Medulla oblongata (tissue), 1 donor: ENCODE results near the gene TMEM80.
A peak's percentile ranks its signal among the peaks of the same experiment; 100 is the strongest.

Source experiments
- DNase-seq: peaks from one replicate; pipeline ENCODE4 v3.0.0-alpha.2; 2015; ENCODE audit errors: extremely low spot score

The TMEM80 gene

DNA sequence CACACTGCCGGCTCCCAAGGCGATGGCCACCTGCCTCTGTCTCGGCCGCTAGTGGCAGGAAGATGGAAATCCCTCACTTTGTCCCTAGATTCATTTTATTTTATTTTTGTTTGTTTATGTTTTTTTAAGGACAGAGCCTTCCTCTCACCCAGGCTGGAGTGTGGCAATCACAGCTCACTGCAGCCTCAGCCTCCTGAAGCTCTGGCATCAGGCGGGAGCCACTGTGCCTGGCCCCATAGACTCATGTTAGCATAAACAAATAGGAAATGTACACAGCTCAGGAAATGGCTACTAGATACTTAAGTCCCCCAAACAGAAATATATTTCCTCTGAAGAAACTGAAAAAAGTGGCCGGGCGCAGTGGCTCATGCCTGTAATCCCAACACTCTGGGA lies 3.5 kb downstream of the TMEM80 start:
- no peak for DNase-seq

DNA sequence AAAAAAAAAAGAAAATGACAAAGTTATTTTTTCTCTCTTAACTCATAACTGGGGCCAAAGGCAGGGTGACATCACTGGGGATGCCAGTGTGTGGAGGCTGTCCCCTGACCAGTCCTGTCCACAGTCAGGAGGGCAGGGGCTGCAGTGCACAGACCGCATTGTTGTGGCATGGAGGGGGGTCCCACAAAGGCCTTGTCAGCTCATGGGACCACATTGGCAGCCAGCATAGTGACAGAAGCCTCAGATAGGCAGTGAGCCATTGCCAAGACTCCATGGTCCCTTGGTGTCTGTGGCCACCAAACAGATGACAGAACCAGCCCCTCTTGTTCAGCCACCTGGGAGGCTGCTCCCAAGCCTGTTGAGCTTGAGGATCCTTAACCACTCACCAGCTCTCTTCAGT lies 4.1 kb downstream of the TMEM80 start:
- DNase-seq = no peak

DNA sequence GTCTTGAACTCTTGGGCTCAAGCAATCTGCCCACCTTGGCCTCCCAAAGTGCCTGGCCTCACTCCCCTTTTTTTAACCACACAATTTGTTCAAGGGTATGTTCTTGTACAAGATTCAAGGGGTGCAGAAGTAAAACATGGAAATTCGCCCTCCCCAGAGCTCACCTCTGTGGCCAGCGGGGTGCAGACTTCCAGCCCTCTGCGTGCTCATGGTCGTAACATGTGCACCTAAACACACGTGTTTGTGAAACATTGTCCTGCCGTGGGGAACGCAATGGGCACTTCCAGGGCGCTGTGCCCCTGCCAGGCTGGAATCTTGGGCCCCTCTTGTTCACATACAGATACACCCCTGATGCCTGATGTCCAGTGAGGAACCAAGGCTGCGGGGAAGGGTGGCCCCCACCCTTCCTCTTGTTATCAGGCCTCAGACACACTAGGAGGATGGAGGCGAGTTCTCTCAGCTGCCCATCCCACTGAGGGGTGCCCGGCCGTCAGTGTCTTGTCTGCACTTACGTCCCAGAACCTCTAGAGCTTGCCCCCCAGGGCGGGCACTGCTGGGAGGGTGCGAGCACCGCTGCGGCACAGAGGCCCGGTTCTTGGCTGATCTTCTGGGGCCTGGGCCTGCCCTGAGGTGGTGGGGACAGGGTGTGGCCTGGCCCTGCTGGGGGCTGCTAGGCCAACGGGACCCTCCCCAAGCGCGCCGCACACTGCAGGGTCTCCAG lies 6.3 kb downstream of the TMEM80 start:
- DNase-seq = no peak

GRCh38 chr11:702462-703461 lies 7.1 kb downstream of the TMEM80 start:
- peak; percentile 61 for DNase-seq

- no peak for DNase-seq
Observed at GRCh38 chr11:703506-703905, 7.9 kb downstream of the TMEM80 start.

- DNase-seq = no peak
Observed at GRCh38 chr11:704228-704674, 8.6 kb downstream of the TMEM80 start.

DNA sequence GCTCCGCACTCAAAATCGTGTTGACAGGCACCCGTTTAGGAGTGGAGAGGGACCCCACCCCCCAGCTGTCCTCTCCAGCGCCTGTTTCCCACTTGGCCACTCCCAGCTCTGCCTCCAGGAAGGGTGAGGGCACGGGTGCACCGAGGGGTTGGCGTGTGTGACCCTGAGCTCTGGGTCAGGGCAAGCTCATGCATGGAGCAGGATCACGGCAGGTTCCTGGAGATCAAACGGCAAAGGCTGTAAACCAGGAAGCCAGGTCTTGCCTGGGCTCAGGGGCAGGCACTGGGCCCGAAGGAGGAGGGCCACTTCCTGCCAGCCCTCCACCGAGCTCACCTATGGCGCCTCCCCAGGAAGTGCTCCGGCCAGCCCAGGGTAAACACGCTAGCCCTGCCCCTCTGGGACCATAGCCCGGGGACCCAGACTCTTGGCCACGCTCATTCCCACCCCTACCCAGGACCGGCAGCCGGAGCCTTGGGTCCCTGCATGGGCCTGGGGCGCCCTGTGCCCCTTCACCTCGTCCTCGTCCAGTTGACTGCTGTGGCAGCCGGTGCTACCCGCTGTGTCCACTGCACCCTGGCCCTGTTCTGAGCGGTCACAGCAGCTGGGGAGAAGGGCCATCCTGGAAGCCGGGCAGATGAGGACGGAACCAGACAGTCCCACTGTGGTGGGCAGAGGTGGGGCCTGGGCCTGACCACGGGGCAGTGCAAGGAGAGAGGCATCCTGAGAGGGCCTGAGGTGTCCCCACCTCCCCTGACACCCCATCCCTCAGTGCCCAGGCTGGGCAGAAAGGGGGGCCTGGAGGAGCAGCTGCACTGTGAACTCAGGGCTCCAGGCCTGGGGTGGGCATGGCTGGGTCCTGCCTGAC lies 9.4 kb downstream of the TMEM80 start:
- DNase-seq = no peak

DNA sequence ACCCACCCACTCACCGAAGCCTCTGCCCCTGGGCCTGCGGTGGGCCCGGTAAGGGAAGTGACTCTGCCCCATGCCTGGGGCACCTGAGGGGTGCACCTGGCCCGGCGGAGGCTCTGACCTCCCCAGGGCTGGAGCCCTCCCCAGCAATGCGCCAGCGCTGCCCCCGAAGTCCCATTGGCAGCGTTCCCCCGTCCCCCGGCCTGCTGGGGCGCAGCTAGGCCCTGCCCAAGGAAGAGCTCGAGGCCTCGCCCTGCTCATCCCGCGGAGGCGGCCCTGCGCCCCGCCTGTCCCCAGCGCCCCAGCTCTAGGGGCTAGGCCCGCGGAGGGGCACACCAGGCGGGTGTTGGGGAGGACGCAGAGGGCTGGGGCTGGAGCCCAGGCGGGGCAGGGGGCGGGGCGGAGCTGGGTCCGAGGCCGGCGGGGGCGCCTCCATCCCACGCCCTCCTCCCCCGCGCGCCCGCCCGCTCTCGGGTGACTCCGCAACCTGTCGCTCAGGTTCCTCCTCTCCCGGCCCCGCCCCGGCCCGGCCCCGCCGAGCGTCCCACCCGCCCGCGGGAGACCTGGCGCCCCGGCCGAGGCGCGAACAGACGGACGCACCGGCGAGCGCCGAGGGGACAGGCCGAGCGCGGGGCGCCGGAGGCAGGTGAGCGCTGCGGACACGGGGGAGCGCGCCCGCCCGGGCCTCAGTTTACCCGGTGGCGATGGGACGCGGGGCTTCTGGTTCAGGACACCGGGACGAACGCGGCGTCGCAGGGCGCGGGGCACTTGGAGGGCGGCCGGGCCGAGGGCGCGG lies 10.2 kb downstream of the TMEM80 start, which contains the start of gene EPS8L2:
TSS of gene EPS8L2 (plus strand) at position 586 of the 793 bp plus-strand sequence. CDS start 3,177 bp downstream, outside the sequence.
- no peak for DNase-seq

- DNase-seq = no peak
Observed at GRCh38 chr11:706439-706956, 10.9 kb downstream of the TMEM80 start.

GRCh38 chr11:706957-707816 lies 11.6 kb downstream of the TMEM80 start:
- DNase-seq = peak; percentile 22

- no peak for DNase-seq
Observed at GRCh38 chr11:707817-708420, 12.3 kb downstream of the TMEM80 start.

DNA sequence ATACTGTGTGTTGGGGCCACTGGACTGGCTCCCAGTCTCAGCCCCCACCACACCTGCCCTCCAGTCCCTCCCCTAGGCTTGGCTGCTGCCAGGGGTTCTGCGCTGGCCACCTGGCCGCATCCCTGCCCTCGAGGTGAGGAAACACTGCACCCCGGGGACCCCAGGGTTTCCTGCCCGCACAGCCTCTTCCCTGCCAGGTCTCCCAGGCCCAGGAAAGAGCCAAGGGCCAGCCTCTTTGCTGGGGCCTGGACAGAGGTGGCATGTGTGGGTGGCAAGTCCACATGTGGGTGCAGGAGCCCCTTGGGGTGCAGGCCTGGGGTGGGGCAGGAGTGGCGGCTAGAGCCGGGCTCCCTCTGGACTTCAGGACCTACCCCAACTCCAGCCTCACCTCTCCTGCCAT lies 12.9 kb downstream of the TMEM80 start:
- DNase-seq = no peak

GRCh38 chr11:709109-709997 lies 13.7 kb downstream of the TMEM80 start:
- no peak for DNase-seq

- DNase-seq = no peak
Observed at GRCh38 chr11:714436-714835, 18.8 kb downstream of the TMEM80 start.

GRCh38 chr11:719214-720016 lies 23.8 kb downstream of the TMEM80 start:
- DNase-seq = no peak

DNA sequence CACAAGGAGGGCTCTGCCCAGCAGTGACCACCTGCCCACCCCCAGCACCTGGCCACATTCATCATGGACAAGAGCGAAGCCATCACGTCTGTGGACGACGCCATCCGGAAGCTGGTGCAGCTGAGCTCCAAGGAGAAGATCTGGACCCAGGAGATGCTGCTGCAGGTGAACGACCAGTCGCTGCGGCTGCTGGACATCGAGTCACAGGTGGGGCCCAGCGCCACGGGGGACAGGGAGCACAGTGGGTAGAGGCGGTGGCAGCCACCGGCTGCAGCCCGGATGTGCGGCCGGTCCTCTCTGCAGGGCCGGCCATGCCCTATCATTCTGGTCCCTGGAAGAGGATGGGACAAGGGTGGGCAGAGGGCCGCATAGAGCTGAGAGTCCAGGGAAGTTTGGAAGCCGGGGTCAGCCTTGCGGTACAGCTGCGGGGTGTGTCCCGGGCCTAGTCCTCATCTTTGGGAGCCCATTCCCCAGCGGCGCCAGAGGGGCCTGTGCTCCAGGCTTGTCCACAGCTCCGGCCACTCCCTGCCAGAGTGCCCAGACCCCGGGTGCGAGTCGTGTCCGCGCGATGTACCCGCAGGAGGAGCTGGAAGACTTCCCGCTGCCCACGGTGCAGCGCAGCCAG lies 24.5 kb downstream of the TMEM80 start:
- DNase-seq = no peak
